SK-N-SH treated with all-trans-retinoic acid at 6 μM for 48 hours (cell line): ENCODE results near the gene TPBGL.

Experiments
- ARNTL ChIP-seq: fragments of 450-650 bp; formaldehyde crosslinking; IDR thresholded peaks from 2 replicates; pipeline ENCODE4 v1.5.0; 2020; ENCODE audit warnings: low read depth, mild to moderate bottlenecking, moderate library complexity, borderline replicate concordance
- CSDC2 ChIP-seq: fragments of 250-450 bp; sonication (Bioruptor Pico); IDR thresholded peaks from 2 replicates; pipeline ENCODE4 v1.5.0; 2020; ENCODE audit warnings: mild to moderate bottlenecking, moderate library complexity
- GLIS3 ChIP-seq: fragments of 250-450 bp; sonication (Bioruptor Pico); IDR thresholded peaks from 2 replicates; pipeline ENCODE4 v1.5.0; 2020; ENCODE audit warnings: mild to moderate bottlenecking, moderate library complexity
- ISL1 ChIP-seq: fragments of 250-450 bp; sonication (Bioruptor Pico); IDR thresholded peaks from 2 replicates; pipeline ENCODE4 v2.1.2; 2022; ENCODE audit warnings: mild to moderate bottlenecking, moderate library complexity
- PPARA ChIP-seq: fragments of 250-450 bp; sonication (Bioruptor Pico); IDR thresholded peaks from 2 replicates; pipeline ENCODE4 v1.5.0; 2020; ENCODE audit warnings: mild to moderate bottlenecking, borderline replicate concordance
- RARB ChIP-seq: fragments of 250-450 bp; sonication (Bioruptor Pico); IDR thresholded peaks from 2 replicates; pipeline ENCODE4 v1.8.0; 2021; ENCODE audit warnings: mild to moderate bottlenecking, moderate library complexity
- TCF4 ChIP-seq: fragments of 250-450 bp; sonication (Bioruptor Pico); IDR thresholded peaks from 2 replicates; pipeline ENCODE4 v1.8.0; 2021; ENCODE audit warnings: mild to moderate bottlenecking, moderate library complexity, borderline replicate concordance
- TOX ChIP-seq: fragments of 250-450 bp; sonication (Bioruptor Pico); IDR thresholded peaks from 2 replicates; pipeline ENCODE4 v1.8.0; 2021; ENCODE audit warnings: mild to moderate bottlenecking, moderate library complexity, borderline replicate concordance
- TSHZ2 ChIP-seq: fragments of 250-450 bp; sonication (Bioruptor Pico); IDR thresholded peaks from 2 replicates; pipeline ENCODE4 v1.5.0; 2020; ENCODE audit warnings: mild to moderate bottlenecking, moderate library complexity
- ZFP3 ChIP-seq: fragments of 250-450 bp; sonication (Bioruptor Pico); IDR thresholded peaks from 2 replicates; pipeline ENCODE4 v1.5.0; 2020; ENCODE audit warnings: mild to moderate bottlenecking, moderate library complexity
- ZFP30 ChIP-seq: fragments of 450-650 bp; formaldehyde crosslinking; IDR thresholded peaks from 2 replicates; pipeline ENCODE4 v1.5.0; 2022; ENCODE audit warnings: mild to moderate bottlenecking, moderate library complexity
- ZNF565 ChIP-seq: fragments of 450-650 bp; formaldehyde crosslinking; conservative IDR thresholded peaks from 2 replicates; pipeline ENCODE4 v1.5.0; 2020; ENCODE audit warnings: low read depth, mild to moderate bottlenecking, moderate library complexity
- ZNF70 ChIP-seq: fragments of 450-650 bp; formaldehyde crosslinking; IDR thresholded peaks from 2 replicates; pipeline ENCODE4 v1.5.0; 2020; ENCODE audit warnings: mild to moderate bottlenecking, moderate library complexity
- TF ChIP-seq, protein P1 (sequence below): fragments of 250-450 bp; sonication (Bioruptor Pico); IDR thresholded peaks from 2 replicates; pipeline ENCODE4 v1.8.0; 2020; ENCODE audit warnings: mild to moderate bottlenecking, moderate library complexity, borderline replicate concordance

- TF ChIP-seq TCF4 (CRISPR knock-in tag), result no peak
- no peak for TF ChIP-seq ZNF565 (CRISPR knock-in tag)
- no peak for TF ChIP-seq RARB (CRISPR knock-in tag)
- no peak for TF ChIP-seq GLIS3 (CRISPR knock-in tag)
- TF ChIP-seq TOX, result no peak
- no peak for TF ChIP-seq PPARA (CRISPR knock-in tag)
- no peak for TF ChIP-seq ZFP30 (CRISPR knock-in tag)
- no peak for TF ChIP-seq ZNF70 (CRISPR knock-in tag)
- TF ChIP-seq ZFP3 (CRISPR knock-in tag), result no peak
- TF ChIP-seq CSDC2 (CRISPR knock-in tag), result no peak
- no peak for TF ChIP-seq ISL1
- no peak for TF ChIP-seq ARNTL (CRISPR knock-in tag)
- TF ChIP-seq, protein P1, sequence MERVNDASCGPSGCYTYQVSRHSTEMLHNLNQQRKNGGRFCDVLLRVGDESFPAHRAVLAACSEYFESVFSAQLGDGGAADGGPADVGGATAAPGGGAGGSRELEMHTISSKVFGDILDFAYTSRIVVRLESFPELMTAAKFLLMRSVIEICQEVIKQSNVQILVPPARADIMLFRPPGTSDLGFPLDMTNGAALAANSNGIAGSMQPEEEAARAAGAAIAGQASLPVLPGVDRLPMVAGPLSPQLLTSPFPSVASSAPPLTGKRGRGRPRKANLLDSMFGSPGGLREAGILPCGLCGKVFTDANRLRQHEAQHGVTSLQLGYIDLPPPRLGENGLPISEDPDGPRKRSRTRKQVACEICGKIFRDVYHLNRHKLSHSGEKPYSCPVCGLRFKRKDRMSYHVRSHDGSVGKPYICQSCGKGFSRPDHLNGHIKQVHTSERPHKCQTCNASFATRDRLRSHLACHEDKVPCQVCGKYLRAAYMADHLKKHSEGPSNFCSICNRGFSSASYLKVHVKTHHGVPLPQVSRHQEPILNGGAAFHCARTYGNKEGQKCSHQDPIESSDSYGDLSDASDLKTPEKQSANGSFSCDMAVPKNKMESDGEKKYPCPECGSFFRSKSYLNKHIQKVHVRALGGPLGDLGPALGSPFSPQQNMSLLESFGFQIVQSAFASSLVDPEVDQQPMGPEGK (CRISPR knock-in tag), result no peak
- no peak for TF ChIP-seq TSHZ2 (CRISPR knock-in tag)
Observed at GRCh38 chr11:75212411-75212810, 28.2 kb upstream of the TPBGL start.
